GM13977 (cell line): ENCODE measurements around the gene PTGDS.

Experiments used
- DNase-seq: peaks from one replicate; pipeline ENCODE4 v3.0.0; 2012; ENCODE audit warnings: low spot score
- CTCF ChIP-seq: IDR thresholded peaks from 2 replicates; pipeline ENCODE4 v1.5.1; 2012; ENCODE audit warnings: mild to moderate bottlenecking, control low read depth; ENCODE audit not compliant: insufficient read depth; ENCODE audit errors: extremely low read depth, missing control alignments
- in situ Hi-C: fragments of 300-500 bp; cut with MboI; formaldehyde crosslinking; loops from one replicate; pipeline ENCODE4 v1.12.0; 2022; ENCODE audit warnings: low sequenced_read_pairs, low pct_unique_long_range_greater_than_20kb, mixed read lengths, inconsistent platforms; ENCODE audit not compliant: unreplicated experiment

PTGDS gene

GRCh38 chr9:136972335-136972734 lies 5.0 kb upstream of the PTGDS start:
- in situ Hi-C loops, result no loop called here

GRCh38 chr9:136972743-136973142 lies 4.6 kb upstream of the PTGDS start:
- TF ChIP-seq CTCF, result no peak
- in situ Hi-C loops, result no loop called here
- DNase-seq, result no peak

More at GRCh38 chr9:136972335-136972734, 5.0 kb upstream of the PTGDS start:
- DNase-seq, result no peak
- TF ChIP-seq CTCF, result no peak

- no peak for DNase-seq
- TF ChIP-seq CTCF, result no peak
- in situ Hi-C loops, result no loop called here
Measured at GRCh38 chr9:136973618-136974617, 3.4 kb upstream of the PTGDS start.

GRCh38 chr9:136974817-136975535 lies 2.3 kb upstream of the PTGDS start:
- no peak for DNase-seq
- TF ChIP-seq CTCF, result no peak
- in situ Hi-C loops, result no loop called here

DNA sequence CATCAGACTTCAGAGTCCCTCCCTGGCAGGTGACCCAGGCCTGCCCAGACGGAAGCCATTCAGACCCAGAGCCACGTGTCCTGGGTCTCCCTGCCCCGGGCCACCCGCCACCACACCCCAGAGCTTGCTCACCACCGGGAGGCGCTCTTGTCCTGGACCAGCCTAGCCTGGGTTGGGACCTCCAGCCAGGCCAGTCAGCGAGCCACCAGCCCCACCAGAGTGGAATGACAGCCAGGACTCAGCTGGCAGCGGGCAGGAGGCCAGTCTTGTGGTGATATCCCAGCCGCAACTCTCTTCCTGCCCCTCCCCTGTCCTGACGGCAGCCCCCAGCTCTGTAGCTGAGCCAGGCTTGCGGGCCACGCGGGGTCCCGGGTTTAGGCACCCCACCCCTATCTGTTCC lies 1.7 kb upstream of the PTGDS start:
- in situ Hi-C loops, result no loop called here
- no peak for DNase-seq
- TF ChIP-seq CTCF, result peak; percentile 38

DNA sequence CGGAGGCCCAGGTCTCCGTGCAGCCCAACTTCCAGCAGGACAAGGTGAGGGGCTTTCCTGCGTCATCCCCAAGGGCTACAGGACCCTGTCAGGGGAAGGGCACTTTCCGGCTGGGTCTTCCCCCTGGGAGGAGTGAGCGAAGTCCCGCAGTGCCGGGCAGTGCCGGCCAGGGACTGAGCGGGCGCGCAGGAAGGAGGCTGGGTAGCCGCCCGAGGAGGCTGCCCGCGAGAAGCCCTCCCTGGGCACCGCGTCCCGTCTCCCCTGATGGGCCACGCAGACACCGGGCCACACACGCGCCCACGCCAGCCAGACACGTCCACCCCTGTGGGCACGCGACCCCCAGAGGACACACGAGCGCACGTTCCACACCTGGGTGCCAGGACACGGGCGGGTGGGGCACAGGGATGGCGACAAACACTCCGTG lies 357 bp downstream of the PTGDS start:
- no peak for DNase-seq
- in situ Hi-C loops, result no loop called here
- TF ChIP-seq CTCF, result no peak
